Measurements from ENCODE around the gene RAG1.
A peak's percentile ranks its signal among the peaks of the same experiment; 100 is the strongest.
"Not testable (repeated sequence)": the region's sequence is repeated elsewhere in the genome, so short reads cannot be mapped to it uniquely, and the experiment has no call there.

RAG1 gene
- 0.69 to 1.6 (median 0.97) reads per million in 3 donors for total RNA-seq

DNA sequence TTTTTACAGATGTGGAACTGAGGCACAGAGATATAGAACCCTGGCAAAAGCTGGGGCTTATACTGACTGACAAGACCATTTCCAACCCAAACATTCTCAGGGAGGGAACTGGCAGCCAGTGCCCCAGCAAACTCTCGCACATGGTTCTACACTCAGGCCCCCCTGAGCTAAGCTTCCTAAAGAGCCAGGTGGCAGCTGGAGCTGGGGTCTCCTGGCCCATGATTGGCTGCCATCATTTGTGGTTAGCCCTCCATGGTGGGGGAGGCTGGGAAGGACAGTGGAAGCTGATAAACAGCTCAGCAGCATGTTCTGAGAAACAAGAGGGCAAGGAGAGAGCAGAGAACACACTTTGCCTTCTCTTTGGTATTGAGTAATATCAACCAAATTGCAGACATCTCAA is at the start of gene RAG1:
RAG1 (plus strand) TSS at position 314 of the 400 bp plus-strand sequence. CDS start 5,298 bp downstream, outside the sequence.
- Histone ChIP-seq H3K4me1 (ENCODE audit: control insufficient read depth, insufficient read depth, low read length, poor library complexity, severe bottlenecking) (no peaks in the 10 kb centered on the region), H3K36me3 (ENCODE audit: control insufficient read depth, insufficient read depth, low read length) (no peaks in the 10 kb centered on the region), H3K27ac (ENCODE audit: insufficient read depth, low read length, poor library complexity, severe bottlenecking) (no peak within 1 kb of the TSS), H3K9me3 (ENCODE audit: control insufficient read depth, low read length) (no peaks in the 10 kb centered on the region), H3K4me3 (ENCODE audit: insufficient read depth, low read depth, low read length, poor library complexity, severe bottlenecking) (no peak within 1 kb of the TSS), H3K27me3 (replicated peaks; ENCODE audit: control insufficient read depth, insufficient read depth, low read length, poor library complexity, severe bottlenecking) (peaks cover 4% of the 10 kb centered on the region)
- DNase-seq: no peak

DNA sequence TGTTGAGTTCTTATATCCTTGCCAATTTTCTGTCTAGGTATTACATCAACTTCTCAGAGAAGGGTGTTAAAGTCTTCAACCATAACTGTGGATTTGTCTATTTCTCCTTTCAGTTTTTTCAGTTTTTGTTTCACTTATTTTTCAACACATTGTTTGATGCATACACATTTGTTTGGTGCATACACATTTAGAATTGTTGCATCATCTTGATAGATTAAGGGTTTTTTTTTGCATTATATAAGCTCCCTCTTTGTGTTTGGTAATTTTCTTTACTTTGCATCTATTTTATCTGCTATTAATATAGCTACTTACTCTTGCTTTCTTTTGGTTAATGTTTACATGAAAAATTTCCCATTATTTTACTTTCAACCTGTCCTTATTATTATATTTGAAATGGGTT is 37.0 kb upstream of the RAG1 start:
- Histone ChIP-seq H3K36me3 (ENCODE audit: control insufficient read depth, insufficient read depth, low read length) (no peaks in the 10 kb centered on the region), H3K9me3 (ENCODE audit: control insufficient read depth, low read length) (no peaks in the 10 kb centered on the region), H3K4me3 (ENCODE audit: insufficient read depth, low read depth, low read length, poor library complexity, severe bottlenecking) (no peak overlapping the region), H3K4me1 (ENCODE audit: control insufficient read depth, insufficient read depth, low read length, poor library complexity, severe bottlenecking) (no peaks in the 10 kb centered on the region), H3K27ac (ENCODE audit: insufficient read depth, low read length, poor library complexity, severe bottlenecking) (no peak overlapping the region), H3K27me3 (replicated peaks; ENCODE audit: control insufficient read depth, insufficient read depth, low read length, poor library complexity, severe bottlenecking) (no peaks in the 10 kb centered on the region)
- DNase-seq: no peak

DNA sequence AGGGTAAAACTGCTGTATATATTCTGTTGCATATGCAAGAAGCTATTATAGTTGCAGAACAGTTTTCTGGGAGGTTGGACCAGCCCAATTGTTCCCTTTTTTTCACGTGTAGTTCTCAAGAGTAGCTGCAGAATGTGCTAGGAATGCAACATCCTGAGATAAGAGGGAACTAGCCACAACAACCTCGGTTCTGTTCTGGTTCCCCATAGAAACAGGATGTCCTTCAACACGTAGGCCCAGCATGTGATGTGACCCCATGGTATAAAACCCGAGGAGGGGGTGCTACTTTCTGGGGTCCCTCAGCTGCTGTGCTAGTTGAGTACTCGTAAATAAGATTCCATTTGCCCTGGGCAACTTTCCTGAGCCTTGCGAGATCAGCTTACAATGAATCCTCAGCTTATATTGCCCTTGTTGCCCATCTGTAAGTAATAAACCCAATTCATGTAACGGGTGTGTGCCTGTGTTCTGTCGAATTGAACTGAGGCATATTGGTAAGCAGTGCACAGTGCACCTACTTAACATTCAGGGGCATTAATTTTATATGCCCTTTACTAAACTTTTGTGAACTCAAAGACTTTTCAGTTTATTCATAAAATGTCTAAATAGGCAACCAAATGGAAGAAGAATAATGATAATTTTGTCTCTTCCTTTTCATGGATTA is 34.7 kb upstream of the RAG1 start:
- DNase-seq: no peak
- H3K4me1 ChIP-seq (ENCODE audit: control insufficient read depth, insufficient read depth, low read length, poor library complexity, severe bottlenecking): no peaks in the 10 kb centered on the region
- no peak overlapping the region for H3K4me3 ChIP-seq (ENCODE audit: insufficient read depth, low read depth, low read length, poor library complexity, severe bottlenecking)
- H3K36me3 ChIP-seq (ENCODE audit: control insufficient read depth, insufficient read depth, low read length): no peaks in the 10 kb centered on the region
- H3K9me3 ChIP-seq (ENCODE audit: control insufficient read depth, low read length): no peaks in the 10 kb centered on the region
- no peak overlapping the region for H3K27ac ChIP-seq (ENCODE audit: insufficient read depth, low read length, poor library complexity, severe bottlenecking)
- H3K27me3 ChIP-seq (replicated peaks; ENCODE audit: control insufficient read depth, insufficient read depth, low read length, poor library complexity, severe bottlenecking): no peaks in the 10 kb centered on the region

DNA sequence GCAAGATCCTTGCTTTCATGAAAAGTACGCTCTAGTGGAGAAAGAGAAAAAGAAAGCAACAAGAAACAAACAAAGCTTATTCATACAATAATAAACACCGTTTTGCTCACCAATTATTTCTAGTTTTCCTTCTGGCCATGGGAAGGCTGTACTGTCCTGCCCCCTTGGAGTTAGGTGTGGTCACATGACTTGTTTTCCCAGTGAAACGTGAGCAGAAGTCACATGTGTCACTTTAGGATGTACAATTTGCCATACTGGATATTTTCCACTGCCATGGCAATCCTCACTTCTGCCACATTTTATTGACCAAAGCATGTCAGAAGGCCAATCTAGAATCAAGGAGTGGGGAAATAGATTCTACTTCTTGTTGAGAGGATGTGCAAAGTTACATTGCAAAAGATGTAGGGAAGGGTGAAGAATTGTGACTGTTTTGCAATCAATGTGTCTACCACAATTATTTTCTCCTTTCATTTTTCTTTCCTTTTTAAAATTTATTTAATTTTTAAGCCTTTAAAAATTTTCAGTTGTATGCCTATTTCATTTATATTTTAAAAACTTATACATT is 33.4 kb upstream of the RAG1 start:
- H3K9me3 ChIP-seq (ENCODE audit: control insufficient read depth, low read length): no peaks in the 10 kb centered on the region
- DNase-seq: no peak

GRCh38 chr11:36540998-36541397 is 26.8 kb upstream of the RAG1 start:
- DNase-seq: peak in 1 of 3 donors; percentile 5
- Histone ChIP-seq H3K4me3 (ENCODE audit: insufficient read depth, low read depth, low read length, poor library complexity, severe bottlenecking) (no peak overlapping the region), H3K27me3 (replicated peaks; ENCODE audit: control insufficient read depth, insufficient read depth, low read length, poor library complexity, severe bottlenecking) (no peaks in the 10 kb centered on the region), H3K4me1 (ENCODE audit: control insufficient read depth, insufficient read depth, low read length, poor library complexity, severe bottlenecking) (no peaks in the 10 kb centered on the region), H3K27ac (ENCODE audit: insufficient read depth, low read length, poor library complexity, severe bottlenecking) (no peak overlapping the region), H3K9me3 (ENCODE audit: control insufficient read depth, low read length) (no peaks in the 10 kb centered on the region), H3K36me3 (ENCODE audit: control insufficient read depth, insufficient read depth, low read length) (no peaks in the 10 kb centered on the region)

More for the DNA sequence above, 33.4 kb upstream of the RAG1 start:
- Histone ChIP-seq H3K36me3 (ENCODE audit: control insufficient read depth, insufficient read depth, low read length) (no peaks in the 10 kb centered on the region), H3K27me3 (replicated peaks; ENCODE audit: control insufficient read depth, insufficient read depth, low read length, poor library complexity, severe bottlenecking) (no peaks in the 10 kb centered on the region), H3K4me3 (ENCODE audit: insufficient read depth, low read depth, low read length, poor library complexity, severe bottlenecking) (no peak overlapping the region), H3K4me1 (ENCODE audit: control insufficient read depth, insufficient read depth, low read length, poor library complexity, severe bottlenecking) (no peaks in the 10 kb centered on the region), H3K27ac (ENCODE audit: insufficient read depth, low read length, poor library complexity, severe bottlenecking) (no peak overlapping the region)

DNA sequence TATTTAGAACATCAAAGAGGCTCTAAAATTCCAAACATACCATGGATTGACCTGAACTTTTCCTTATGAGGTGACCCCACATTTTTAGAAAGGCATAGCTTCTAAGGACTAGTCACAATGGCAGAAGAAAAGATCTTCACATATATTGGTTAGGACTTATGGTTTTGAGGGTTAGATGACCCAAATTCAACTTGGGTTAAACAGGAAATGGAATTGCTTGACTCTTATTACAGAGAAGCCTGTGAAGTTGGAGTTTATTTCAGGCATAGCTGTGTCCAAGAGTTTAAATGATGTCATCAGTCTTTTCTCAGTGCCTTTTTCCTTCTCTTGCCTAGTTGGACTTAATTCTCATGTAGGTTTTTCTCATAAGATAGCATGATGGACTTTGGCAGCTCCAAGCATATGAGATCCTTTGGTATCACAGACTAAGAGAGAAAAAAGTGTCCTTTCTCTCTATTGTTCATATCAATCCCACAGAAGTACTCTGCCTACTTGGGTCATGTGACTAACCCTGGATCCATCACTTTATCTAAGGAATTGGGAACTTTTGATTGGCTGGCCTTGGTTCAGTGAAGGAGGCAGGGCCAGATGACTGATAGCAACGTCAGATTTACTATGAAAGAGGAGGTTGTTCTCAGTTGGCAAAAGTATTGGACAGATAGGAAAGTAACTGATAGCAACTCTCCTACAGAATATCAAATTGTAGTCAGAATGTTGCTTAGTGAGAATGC is 17.3 kb upstream of the RAG1 start:
- H3K4me3 ChIP-seq (ENCODE audit: insufficient read depth, low read depth, low read length, poor library complexity, severe bottlenecking): no peak overlapping the region
- no peaks in the 10 kb centered on the region for H3K36me3 ChIP-seq (ENCODE audit: control insufficient read depth, insufficient read depth, low read length)
- no peak overlapping the region for H3K27ac ChIP-seq (ENCODE audit: insufficient read depth, low read length, poor library complexity, severe bottlenecking)
- no peaks in the 10 kb centered on the region for H3K9me3 ChIP-seq (ENCODE audit: control insufficient read depth, low read length)
- H3K27me3 ChIP-seq (replicated peaks; ENCODE audit: control insufficient read depth, insufficient read depth, low read length, poor library complexity, severe bottlenecking): no peaks in the 10 kb centered on the region
- H3K4me1 ChIP-seq (ENCODE audit: control insufficient read depth, insufficient read depth, low read length, poor library complexity, severe bottlenecking): no peaks in the 10 kb centered on the region
- no peak for DNase-seq

DNA sequence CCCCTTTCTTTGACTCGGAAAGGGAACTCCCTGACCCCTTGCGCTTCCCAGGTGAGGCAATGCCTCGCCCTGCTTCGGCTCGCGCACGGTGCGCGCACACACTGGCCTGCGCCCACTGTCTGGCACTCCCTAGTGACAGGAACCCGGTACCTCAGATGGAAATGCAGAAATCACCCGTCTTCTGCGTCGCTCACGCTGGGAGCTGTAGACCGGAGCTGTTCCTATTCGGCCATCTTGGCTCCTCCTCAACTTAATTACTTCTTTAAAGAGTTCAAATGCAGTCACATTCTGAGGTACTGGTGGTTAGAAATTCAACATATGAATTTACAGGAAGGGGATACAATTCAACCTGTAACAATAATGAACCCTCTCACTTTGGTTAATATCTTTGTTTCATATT is 10.4 kb upstream of the RAG1 start:
- H3K27me3 ChIP-seq (replicated peaks; ENCODE audit: control insufficient read depth, insufficient read depth, low read length, poor library complexity, severe bottlenecking); H3K36me3 ChIP-seq (ENCODE audit: control insufficient read depth, insufficient read depth, low read length); H3K27ac ChIP-seq (ENCODE audit: insufficient read depth, low read length, poor library complexity, severe bottlenecking); H3K9me3 ChIP-seq (ENCODE audit: control insufficient read depth, low read length); H3K4me3 ChIP-seq (ENCODE audit: insufficient read depth, low read depth, low read length, poor library complexity, severe bottlenecking); H3K4me1 ChIP-seq (ENCODE audit: control insufficient read depth, insufficient read depth, low read length, poor library complexity, severe bottlenecking); DNase-seq: not testable (repeated sequence)

DNA sequence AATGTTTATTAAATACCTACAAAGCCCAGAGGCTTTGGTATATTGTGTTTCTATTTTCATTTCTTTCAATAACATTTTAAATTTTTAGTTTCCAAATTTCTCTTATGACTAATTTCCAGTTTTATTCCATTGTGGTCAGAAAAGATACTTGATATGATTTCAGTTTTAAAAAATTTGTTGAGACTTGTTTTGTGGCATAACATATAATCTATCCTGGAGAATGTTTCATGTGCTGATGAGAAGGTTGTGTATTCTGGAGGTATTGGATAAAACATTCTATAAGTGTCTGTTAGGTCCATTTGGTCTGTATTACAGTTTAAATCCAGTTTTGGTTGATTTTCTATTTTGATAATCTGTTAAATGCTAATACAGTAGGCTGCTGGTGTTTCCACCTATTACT is 9.8 kb upstream of the RAG1 start:
- Histone ChIP-seq H3K4me1 (ENCODE audit: control insufficient read depth, insufficient read depth, low read length, poor library complexity, severe bottlenecking) (no peaks in the 10 kb centered on the region), H3K27me3 (replicated peaks; ENCODE audit: control insufficient read depth, insufficient read depth, low read length, poor library complexity, severe bottlenecking) (no peaks in the 10 kb centered on the region), H3K27ac (ENCODE audit: insufficient read depth, low read length, poor library complexity, severe bottlenecking) (no peak overlapping the region), H3K36me3 (ENCODE audit: control insufficient read depth, insufficient read depth, low read length) (no peaks in the 10 kb centered on the region), H3K4me3 (ENCODE audit: insufficient read depth, low read depth, low read length, poor library complexity, severe bottlenecking) (no peak overlapping the region), H3K9me3 (ENCODE audit: control insufficient read depth, low read length) (peaks cover 4% of the 10 kb centered on the region)
- DNase-seq: no peak

DNA sequence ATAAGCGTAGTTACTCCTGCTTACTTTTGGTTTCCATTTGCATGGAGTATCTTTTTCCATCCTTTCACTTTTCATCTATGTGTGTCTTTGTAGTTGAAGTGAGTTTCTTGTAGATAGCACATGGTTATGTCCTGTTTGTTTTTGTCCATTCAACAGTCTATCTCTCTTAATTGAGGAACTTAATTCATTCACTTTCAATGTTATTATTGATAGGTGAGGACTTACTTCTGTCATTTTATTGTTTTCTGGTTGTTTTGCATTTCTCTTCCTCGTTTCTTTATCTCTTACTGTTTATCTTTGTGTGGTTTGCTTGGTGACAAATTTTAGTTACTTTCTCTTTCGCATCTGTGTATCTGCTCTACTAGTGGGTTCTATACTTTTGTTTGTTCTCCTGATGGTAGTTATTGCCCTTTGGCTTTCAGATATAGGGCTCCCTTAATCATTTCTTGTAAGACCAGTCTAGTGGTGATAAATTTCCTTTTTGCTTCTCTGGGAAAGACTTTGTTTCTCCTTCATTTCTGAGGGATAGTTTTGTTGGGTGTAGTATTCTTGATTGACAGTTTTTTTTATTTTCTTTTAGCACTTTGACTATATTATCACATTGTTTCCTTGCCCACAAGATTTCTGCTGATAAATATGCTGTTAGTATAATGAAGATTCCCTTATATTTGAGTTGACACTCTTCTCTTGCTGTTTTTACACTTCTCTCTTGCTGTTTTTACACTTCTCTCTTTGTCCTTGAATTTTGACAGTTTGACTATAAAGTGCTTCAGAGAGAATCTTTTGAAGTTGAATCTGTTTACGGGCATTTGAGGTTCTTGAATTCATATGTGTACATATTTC is 9.0 kb upstream of the RAG1 start:
- DNase-seq: no peak
- Histone ChIP-seq H3K27ac (ENCODE audit: insufficient read depth, low read length, poor library complexity, severe bottlenecking) (no peak overlapping the region), H3K36me3 (ENCODE audit: control insufficient read depth, insufficient read depth, low read length) (no peaks in the 10 kb centered on the region), H3K9me3 (ENCODE audit: control insufficient read depth, low read length) (peaks cover 4% of the 10 kb centered on the region), H3K27me3 (replicated peaks; ENCODE audit: control insufficient read depth, insufficient read depth, low read length, poor library complexity, severe bottlenecking) (no peaks in the 10 kb centered on the region), H3K4me1 (ENCODE audit: control insufficient read depth, insufficient read depth, low read length, poor library complexity, severe bottlenecking) (no peaks in the 10 kb centered on the region), H3K4me3 (ENCODE audit: insufficient read depth, low read depth, low read length, poor library complexity, severe bottlenecking) (no peak overlapping the region)
